HG02623 (cell line): ENCODE measurements around the gene TCEA2.

Experiments used
- ATAC-seq: cut with Tn5 transposase; IDR thresholded peaks from one replicate; pipeline ENCODE4 v1.9.1; 2021; ENCODE audit warnings: moderate library complexity; ENCODE audit not compliant: unreplicated experiment

Gene TCEA2

DNA sequence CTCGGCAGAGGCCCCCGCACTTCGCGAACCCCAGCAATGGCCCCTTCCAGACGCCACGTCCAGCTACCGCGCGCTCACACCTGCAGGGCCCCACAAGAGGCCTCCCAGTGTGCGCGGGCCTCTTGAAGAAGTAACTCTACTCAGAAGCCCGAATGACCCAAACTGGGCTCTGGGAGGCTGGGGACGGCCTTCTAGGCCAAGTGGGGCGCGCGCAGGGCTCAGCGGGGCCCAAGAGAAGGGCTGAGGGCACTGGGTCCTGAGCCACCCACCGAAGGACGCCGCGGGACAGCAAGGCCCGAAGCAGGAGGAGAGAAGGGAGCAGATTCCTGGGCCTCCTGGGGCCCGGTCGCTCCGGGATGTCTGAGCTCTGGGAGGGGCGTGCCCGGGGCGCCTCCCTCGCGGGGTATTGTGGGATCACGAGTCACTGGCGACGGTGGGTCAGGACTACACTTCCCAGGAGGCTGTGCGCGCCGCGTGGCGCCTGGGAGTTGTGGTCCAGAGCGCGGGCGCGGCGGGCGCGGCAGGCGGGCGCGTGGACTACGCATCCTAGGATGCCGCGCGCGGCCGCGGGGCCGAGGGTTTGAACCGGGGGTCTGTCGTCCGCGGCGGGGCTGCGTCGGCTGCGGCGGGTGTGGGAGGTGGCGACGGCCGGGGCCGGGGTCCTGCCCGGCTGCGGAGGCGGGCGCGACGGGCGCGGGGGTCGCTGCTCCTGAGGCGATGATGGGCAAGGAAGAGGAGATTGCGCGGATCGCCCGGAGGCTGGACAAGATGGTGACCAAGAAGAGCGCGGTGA lies at the start of gene TCEA2:
TSS of gene TCEA2 (plus strand) at position 603 of the 793 bp plus-strand sequence. CDS start at position 718, 115 bp downstream.
- peak; percentile 79 for ATAC-seq

GRCh38 chr20:64015635-64016034 lies 47.4 kb upstream of the TCEA2 start:
- ATAC-seq: no peak

DNA sequence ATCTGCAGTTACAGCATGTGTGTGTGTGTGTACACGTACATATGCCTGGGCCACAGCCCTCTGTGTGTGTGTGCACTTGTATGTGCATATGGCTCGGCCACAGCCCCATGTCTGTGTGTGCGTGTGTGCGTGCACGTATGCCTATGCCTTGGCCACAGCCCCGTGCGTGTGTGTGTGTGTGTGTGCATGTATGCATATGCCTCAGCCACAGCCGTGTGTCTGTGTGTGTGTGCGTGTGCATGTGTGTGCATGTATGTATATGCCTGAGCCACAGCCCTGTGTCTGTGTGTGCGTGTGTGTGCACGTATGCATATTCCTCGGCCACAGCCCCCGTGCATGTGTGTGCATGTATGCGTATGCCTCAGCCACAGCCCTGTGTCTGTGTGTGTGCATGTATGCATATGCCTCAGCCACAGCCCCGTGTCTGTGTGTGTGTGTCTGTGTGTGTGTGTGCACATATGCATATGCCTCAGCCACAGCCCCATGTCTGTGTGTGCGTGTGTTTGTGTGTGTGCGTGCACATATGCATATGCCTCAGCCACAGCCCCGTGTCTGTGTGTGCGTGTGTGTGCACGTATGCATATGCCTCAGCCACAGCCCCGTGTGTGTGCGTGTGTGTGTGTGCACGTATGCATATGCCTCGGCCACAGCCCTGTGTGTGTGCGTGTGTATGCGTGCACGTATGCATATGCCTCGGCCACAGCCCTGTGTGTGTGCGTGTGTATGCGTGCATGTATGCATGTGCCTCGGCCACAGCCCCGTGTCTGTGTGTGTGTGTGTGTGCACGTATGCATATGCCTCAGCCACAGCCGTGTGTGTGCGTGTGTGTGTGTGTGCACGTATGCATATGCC lies 41.6 kb upstream of the TCEA2 start:
- ATAC-seq: no peak

DNA sequence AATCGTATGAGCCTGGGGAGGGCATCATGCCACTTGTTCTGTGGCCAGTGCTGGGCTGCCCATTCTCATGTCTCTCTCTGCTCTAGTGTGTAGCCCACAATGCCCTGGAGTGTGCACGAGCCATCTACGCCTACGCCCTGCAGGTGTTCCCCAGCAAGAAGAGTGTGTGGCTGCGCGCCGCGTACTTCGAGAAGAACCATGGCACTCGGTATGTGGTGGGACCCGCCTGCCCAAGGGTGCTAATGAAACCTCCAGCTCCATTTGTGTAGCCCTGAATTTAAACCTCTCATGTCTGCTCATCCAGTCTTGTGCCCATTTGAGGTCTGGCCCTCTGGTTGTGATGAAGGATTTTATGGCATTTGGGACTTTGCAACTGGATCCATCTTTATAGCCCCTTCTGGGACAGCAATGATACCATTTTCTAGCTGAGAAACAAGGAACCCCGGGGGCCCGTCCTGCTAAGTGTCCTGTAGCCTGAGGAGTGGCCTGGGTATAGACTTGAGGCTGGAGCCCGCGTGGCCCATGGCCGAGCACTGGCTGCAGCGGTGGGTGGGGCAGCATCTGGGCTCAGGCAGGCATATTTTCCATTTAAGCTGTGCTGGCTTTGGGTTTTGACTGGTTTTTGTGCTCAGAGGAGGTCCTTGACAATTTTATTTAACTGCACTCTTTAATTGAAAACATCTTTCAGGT lies 40.2 kb upstream of the TCEA2 start:
- ATAC-seq: no peak

DNA sequence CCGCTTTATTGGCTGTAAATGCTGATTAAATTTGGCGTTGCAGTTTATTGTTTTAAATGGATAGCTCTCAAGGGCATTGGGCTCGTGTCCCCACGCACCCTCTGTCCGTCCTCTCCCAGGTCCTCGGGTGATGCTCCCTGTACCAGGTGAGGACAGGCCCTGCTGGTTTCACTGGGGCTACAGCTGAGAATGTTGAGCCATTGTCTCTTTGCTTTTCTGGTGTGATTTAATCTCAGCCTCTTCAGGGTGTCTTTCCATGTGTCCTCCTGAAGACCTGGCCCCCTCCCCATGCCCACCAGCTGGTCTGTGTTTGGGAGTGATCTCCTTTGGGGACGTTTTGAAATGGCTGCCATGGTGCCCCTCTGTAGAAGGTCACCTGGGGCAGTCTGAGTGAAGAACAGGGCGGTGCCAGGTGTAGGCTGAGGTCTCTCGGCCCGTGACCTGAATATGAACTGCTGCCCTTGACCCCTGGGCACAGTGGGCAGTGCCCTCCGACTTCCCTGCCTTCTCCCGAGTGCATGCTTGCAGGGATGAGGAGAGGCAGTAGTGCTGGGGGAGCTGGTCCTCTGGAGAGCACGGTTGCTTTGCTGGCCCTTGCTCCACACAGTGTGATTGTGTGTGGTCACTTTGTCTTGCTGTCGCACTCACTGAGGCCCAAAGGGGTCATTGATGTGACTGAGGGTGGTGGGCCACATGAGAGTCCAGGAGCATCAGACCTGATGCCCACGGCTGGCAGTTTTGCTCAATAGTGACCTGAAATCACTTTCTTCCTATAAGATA lies 39.4 kb upstream of the TCEA2 start:
- no peak for ATAC-seq

- no peak for ATAC-seq
Measured at GRCh38 chr20:64024141-64024990, 38.6 kb upstream of the TCEA2 start.

DNA sequence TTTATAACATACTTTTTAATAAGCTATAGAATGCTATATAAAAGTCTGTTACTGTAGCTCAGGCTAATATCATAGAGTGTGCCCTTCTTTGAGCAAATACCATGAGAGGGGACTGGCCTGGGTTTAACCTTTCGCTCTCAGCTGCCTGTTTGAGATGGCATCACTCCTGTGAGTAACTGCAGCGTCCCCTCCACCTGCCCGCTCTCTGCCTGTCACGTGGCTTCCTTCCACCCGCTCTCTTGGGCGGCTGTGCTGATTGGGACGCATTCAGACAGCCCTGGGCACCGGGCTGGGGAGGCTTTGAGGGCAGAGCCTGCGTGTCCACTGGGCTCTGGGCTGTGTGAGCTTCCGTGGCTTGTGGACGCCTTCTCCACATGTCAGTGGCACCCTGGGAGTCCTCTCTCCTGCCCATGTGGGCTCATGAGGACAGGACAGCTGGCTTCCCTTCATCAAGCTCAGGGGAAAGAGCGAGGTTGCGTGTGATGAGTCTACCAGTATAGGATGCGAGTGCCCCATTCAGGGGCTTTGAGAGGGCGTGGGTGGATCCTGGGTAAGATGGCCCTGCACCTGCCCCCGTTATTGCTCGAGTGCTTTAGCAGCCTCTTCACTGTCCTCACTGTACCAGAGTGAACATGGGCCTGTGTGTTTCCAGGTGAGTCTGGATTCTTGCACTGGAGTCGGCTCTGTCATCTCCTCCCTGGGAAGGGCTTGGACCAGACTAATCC lies 37.7 kb upstream of the TCEA2 start:
- no peak for ATAC-seq

GRCh38 chr20:64025826-64026412 lies 37.1 kb upstream of the TCEA2 start:
- no peak for ATAC-seq

DNA sequence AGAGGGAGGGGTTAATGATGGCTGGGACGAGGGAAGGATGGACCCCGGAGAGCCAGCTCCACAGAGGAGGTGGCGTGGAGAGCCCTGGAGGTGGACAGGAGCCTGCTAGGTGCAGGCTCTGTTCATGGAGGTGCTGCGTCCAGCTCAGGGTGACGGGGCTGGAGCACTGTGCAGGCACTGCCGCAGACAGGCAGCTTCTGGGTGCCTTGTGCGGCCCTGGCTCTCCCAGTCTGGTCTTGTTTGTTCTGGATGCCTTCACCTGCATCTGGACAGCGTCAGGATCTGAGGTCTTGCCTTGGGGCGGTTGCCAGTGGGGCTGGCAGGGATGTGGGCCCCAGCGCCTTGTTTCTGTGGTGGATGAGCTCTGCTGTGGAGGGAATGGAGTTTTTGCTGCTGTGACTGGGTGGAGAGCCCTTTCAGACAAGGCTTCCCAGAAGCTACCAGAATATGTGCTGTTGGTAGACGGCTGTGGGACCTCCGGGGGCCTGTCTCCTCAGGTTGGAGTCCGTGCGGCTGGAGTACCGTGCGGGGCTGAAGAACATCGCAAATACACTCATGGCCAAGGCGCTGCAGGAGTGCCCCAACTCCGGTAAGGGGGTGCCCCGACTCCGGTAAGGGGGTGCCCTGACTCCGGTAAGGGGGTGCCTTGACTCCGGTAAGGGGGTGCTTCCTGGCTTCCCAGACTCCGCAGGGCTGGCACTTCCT lies 34.9 kb upstream of the TCEA2 start:
- ATAC-seq: no peak

- no peak for ATAC-seq
Measured at GRCh38 chr20:64029293-64030117, 33.5 kb upstream of the TCEA2 start.

DNA sequence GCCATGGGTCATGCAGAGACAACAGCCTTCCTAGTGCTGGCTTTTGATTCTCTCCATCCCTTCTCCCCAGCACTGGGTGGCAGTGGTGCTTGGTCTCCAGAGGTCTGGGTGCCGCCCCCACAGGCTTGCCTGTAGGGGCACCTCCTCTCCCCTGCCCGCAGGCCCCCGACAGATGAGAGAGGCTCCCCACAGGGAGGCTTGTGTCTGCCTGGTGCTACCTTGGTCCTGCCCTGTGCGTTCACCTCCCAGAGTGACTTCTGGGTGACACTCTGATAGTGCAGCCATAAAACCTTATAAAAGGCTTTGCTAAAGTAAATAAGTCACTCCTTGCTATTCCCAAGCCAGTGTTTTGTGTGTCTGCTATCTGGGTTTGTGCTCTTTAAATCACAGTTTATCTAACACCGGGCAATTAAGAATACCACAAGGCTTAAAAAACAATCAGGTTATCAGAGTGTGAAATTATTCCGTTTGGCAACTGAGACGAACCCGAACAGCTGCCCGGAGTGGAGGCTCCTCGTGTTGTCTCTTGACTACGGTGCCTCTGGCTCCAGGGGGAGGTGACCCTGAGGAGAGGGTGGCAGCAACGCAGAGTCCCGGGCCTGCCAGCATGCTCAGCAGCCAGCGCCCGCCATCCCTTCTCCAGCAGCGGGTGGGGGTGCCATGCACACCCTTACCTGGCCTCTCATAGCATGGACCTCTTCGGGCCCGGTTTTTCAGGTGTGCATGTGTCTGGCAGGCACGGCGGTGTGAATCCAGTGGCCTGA lies 32.4 kb upstream of the TCEA2 start:
- ATAC-seq: no peak

DNA sequence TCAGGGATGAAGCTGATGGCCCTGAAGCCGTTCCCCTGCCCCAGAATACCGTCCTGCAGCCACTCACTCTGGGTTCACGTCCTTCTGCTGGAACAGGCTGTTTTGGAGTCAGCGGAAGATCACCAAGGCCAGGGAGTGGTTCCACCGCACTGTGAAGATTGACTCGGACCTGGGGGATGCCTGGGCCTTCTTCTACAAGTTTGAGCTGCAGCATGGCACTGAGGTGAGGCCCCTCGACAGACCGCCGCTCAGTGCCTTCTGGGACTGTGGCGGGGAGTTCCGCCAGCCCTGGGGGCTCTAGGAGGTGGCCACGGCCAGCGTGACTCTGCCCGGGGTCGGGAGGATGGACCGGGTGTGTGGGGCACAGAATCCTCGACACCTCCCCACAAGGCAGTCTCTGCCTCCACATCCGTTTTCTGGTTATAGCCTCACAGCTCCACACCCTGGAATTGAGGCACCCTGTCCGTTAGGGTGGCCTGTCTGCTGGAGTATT lies 31.1 kb upstream of the TCEA2 start:
- no peak for ATAC-seq

GRCh38 chr20:64032706-64033624 lies 30.0 kb upstream of the TCEA2 start:
- ATAC-seq: no peak

DNA sequence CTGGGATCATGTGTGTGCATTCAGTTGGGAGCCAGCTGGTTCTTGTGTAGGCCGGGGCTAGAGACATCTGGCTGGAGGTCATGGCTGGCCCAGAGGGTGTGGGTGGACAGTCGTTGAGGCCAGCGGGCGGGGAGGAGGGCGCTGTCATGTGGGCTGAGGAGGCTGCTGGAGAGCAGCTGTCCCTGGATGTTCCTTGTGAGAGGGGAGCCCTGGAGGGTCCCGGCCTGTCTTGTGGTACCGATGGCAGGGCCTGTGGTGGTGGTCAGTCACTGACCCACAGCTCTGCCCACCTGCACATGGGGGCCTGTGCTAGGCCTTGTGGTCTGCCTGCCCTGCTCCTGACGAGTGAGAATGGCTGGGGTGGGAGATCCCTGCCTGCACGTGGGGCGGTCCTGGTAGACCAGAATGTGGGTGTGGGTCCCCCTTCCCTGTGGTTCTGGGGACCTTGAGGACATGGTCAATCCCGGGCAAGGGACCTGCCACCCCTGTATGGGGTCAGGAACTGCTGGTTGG lies 29.0 kb upstream of the TCEA2 start:
- ATAC-seq: no peak
